GM12878 (cell line): ENCODE measurements around the gene GCA. TPM values are rescaled to one million over a fixed set of nuclear protein-coding genes. Genes with fewer than 3 reads are reported as not detected.

Experiments
- ATAC-seq: fragments of 200-7000 bp; cut with Tn5 transposase; 3 replicates; pipeline ENCODE4 v1.9.1; 2020; ENCODE audit warnings: mild to moderate bottlenecking, moderate library complexity
- BruUV-seq: library from RNA; stranded (reverse); fragments of 400-500 nt; replicated peaks from 2 replicates; lab custom pipeline; 2021; lab: Mats Ljungman, UMichigan
- CTCF ChIA-PET: fragments of 300-600 bp; sonication (Branson Sonifier 250); formaldehyde crosslinking; extraction: SDS; loops from one replicate; lab custom pipeline; 2021; ENCODE audit warnings: inconsistent platforms; lab: Yijun Ruan, JAX
- POLR2A ChIA-PET: fragments of 350-600 bp; formaldehyde crosslinking; extraction: SDS; loops from one replicate; lab custom pipeline; 2021; ENCODE audit warnings: inconsistent platforms; lab: Charles Lee
- RAD21 ChIA-PET: fragments of 300-600 bp; sonication (Branson Sonifier 250); formaldehyde crosslinking; loops from one replicate; lab custom pipeline; 2023; ENCODE audit warnings: antibody characterized with exemption; ENCODE audit not compliant: unreplicated experiment; lab: Charles Lee
- SMC1A ChIA-PET: fragments of 300-600 bp; sonication (Branson Sonifier 250); formaldehyde crosslinking; loops from one replicate; lab custom pipeline; 2023; ENCODE audit not compliant: unreplicated experiment, uncharacterized antibody; lab: Charles Lee
- DNase-seq: peaks from one replicate; pipeline ENCODE4 v3.0.0-alpha.2; 2011; ENCODE audit warnings: low read depth, low spot score
- FAIRE-seq: peaks from 3 replicates; lab custom pipeline; 2011; peaks lifted over from hg19 to GRCh38; lab: Jason Lieb, UNC
- H2AFZ ChIP-seq: 2 replicates; pipeline ENCODE4 v1.6.0; 2011; ENCODE audit warnings: low read depth, low read length, control low read depth; ENCODE audit not compliant: control insufficient read depth
- H3K27ac ChIP-seq: 2 replicates; pipeline ENCODE4 v1.5.1; 2011; ENCODE audit warnings: control low read depth; ENCODE audit not compliant: control insufficient read depth, insufficient read depth
- H3K27me3 ChIP-seq, 2 experiments: replicated peaks in 1 of 2; 2 replicates each; pipeline versions ENCODE4 v1.6.0 to v1.6.1; 2011; ENCODE audit warnings: low read length in 1 of 2; ENCODE audit not compliant: control insufficient read depth in 2 of 2, insufficient read depth in 2 of 2
- H3K36me3 ChIP-seq, 2 experiments: 2 replicates each; pipeline ENCODE4 v1.5.1; 2011; ENCODE audit warnings: low read length in 1 of 2; ENCODE audit not compliant: control insufficient read depth in 2 of 2, insufficient read depth in 2 of 2
- H3K4me1 ChIP-seq: 2 replicates; pipeline ENCODE4 v1.6.1; 2011; ENCODE audit warnings: mild to moderate bottlenecking, low read length, moderate library complexity, mixed read lengths; ENCODE audit not compliant: control insufficient read depth, insufficient read depth
- H3K4me2 ChIP-seq: 2 replicates; pipeline ENCODE4 v1.6.0; 2011; ENCODE audit warnings: control low read depth; ENCODE audit not compliant: control insufficient read depth, insufficient read depth
- H3K4me3 ChIP-seq: fragments of 200-600 bp; sonication (generic); 2 replicates; pipeline ENCODE4 v1.5.1; 2016
- H3K79me2 ChIP-seq: 2 replicates; pipeline ENCODE4 v1.6.0; 2011; ENCODE audit warnings: low read length; ENCODE audit not compliant: control insufficient read depth, insufficient read depth
- H3K9ac ChIP-seq: 2 replicates; pipeline ENCODE4 v1.8.0; 2011; ENCODE audit warnings: low read length, control low read depth, mixed read lengths; ENCODE audit not compliant: control insufficient read depth, insufficient read depth
- H3K9me3 ChIP-seq: replicated peaks from 3 replicates; pipeline ENCODE4 v1.5.1; 2011; ENCODE audit warnings: mild to moderate bottlenecking, low read length; ENCODE audit not compliant: control insufficient read depth, insufficient read depth
- H4K20me1 ChIP-seq: 2 replicates; pipeline ENCODE4 v1.6.0; 2011; ENCODE audit not compliant: control insufficient read depth, insufficient read depth
- BACH1 ChIP-seq: fragments of 450-650 bp; IDR thresholded peaks from 2 replicates; pipeline ENCODE4 v1.6.1; 2017; ENCODE audit warnings: mild to moderate bottlenecking, borderline replicate concordance
- EGR1 ChIP-seq, 2 experiments: IDR thresholded peaks; 1 replicate in 1 of 2; 2 replicates in 1 of 2; pipeline ENCODE4 v1.6.1; 2011 to 2012; ENCODE audit warnings: low read depth in 2 of 2, low read length in 2 of 2, borderline replicate concordance in 1 of 2, mild to moderate bottlenecking in 1 of 2, moderate library complexity in 1 of 2
- EZH2 ChIP-seq: IDR thresholded peaks from 2 replicates; pipeline ENCODE4 v1.6.1; 2012; ENCODE audit warnings: low read depth, mild to moderate bottlenecking, control low read depth, inconsistent platforms, low read length, borderline replicate concordance; ENCODE audit not compliant: control insufficient read depth
- FOS ChIP-seq: IDR thresholded peaks from 3 replicates; pipeline ENCODE4 v1.6.1; 2011; ENCODE audit warnings: borderline replicate concordance; ENCODE audit not compliant: insufficient read length; ENCODE audit errors: extremely low read depth
- GATAD2B ChIP-seq: fragments of 450-650 bp; conservative IDR thresholded peaks from 2 replicates; pipeline ENCODE4 v1.6.1; 2017; ENCODE audit warnings: low read depth, mild to moderate bottlenecking, moderate library complexity
- HCFC1 ChIP-seq: fragments of 150-350 bp; IDR thresholded peaks from 2 replicates; pipeline ENCODE4 v1.6.1; 2014; ENCODE audit warnings: low read length
- HDAC6 ChIP-seq: fragments of 200-600 bp; sonication (generic); IDR thresholded peaks from one replicate; pipeline ENCODE4 v1.8.0; 2017; ENCODE audit warnings: antibody characterized with exemption; ENCODE audit not compliant: unreplicated experiment
- MEF2B ChIP-seq: fragments of 450-650 bp; IDR thresholded peaks from 2 replicates; pipeline ENCODE4 v1.6.1; 2018; ENCODE audit warnings: mild to moderate bottlenecking, moderate library complexity; ENCODE audit not compliant: partially characterized antibody, poor library complexity, severe bottlenecking
- PAX5 ChIP-seq: IDR thresholded peaks from 2 replicates; pipeline ENCODE4 v1.6.1; 2011; ENCODE audit warnings: low read depth, low read length, borderline replicate concordance
- RAD51 ChIP-seq: fragments of 450-650 bp; IDR thresholded peaks from 2 replicates; pipeline ENCODE4 v1.6.1; 2016; ENCODE audit warnings: moderate library complexity, mild to moderate bottlenecking, inconsistent platforms
- SPI1 ChIP-seq: IDR thresholded peaks from 2 replicates; pipeline ENCODE4 v1.6.1; 2011; ENCODE audit warnings: low read depth, mild to moderate bottlenecking, low read length, moderate library complexity, borderline replicate concordance; ENCODE audit not compliant: insufficient read depth
- TCF3 ChIP-seq: IDR thresholded peaks from 2 replicates; pipeline ENCODE4 v1.6.1; 2012; ENCODE audit warnings: low read depth, mild to moderate bottlenecking, low read length, borderline replicate concordance; ENCODE audit not compliant: insufficient read depth
- WGBS: methylation state at CpG from one replicate; pipeline ENCODE4 v1.1.6; 2016; ENCODE audit warnings: low lambda C conversion rate; ENCODE audit not compliant: insufficient replicate concordance, insufficient coverage; ENCODE audit errors: missing lambda C conversion rate; 5-methylcytosine and 5-hydroxymethylcytosine counted together
- in situ Hi-C: fragments of 300-500 bp; cut with MboI; formaldehyde crosslinking; loops from 9 replicates; pipeline ENCODE4 v1.14.3; 2018; ENCODE audit warnings: mixed read lengths
- intact Hi-C: fragments of 100-400 bp; cut with micrococcal nuclease; formaldehyde crosslinking; loops from one replicate; pipeline ENCODE4 v1.14.2; 2022; ENCODE audit not compliant: unreplicated experiment
- polyA plus RNA-seq, 11 experiments: library from polyadenylated mRNA; depleted of rRNA in 4 of 11; unstranded in 6 of 11; stranded (reverse) in 5 of 11; fragments of >200 nt; fragmentation: Nextera tagmentation in 4 of 11; fragmentation: Illumina TruSeq in 1 of 11; extraction: Ambion mirVana in 4 of 11; extraction: Trizol in 1 of 11; gene quantifications; 1 replicate in 1 of 11; 2 replicates in 10 of 11; pipeline versions ENCODE4 v1.2.1 to v1.2.3, GENCODE V29; 2011 to 2016; ENCODE audit warnings: inconsistent platforms in 2 of 11, missing spikeins in 2 of 11, low read depth in 1 of 11
- total RNA-seq, 4 experiments: library from RNA; depleted of rRNA in 3 of 4; stranded (reverse); fragments of >200 nt in 3 of 4; fragmentation: Illumina TruSeq in 1 of 4; extraction: Trizol in 1 of 4; gene quantifications; 2 replicates each; pipeline versions ENCODE4 v1.2.1 to v1.2.3, GENCODE V29; 2013 to 2021
- TF ChIP-seq, protein P1 (sequence below): fragments of 450-650 bp; IDR thresholded peaks from 2 replicates; pipeline ENCODE4 v1.6.1; 2018; ENCODE audit warnings: borderline replicate concordance, mild to moderate bottlenecking; ENCODE audit not compliant: partially characterized antibody

Gene GCA
- total and polyA plus RNA-seq, 10 of the 15 experiments (the other 5 are each of a cell fraction or from before 2014, with no cell fraction given): 20.6 to 81.9 (median 32.0) TPM

GRCh38 chr2:162372818-162373217 lies 28.9 kb downstream of the GCA start (continued):
- TF ChIP-seq PAX5: no peak
- TF ChIP-seq HCFC1: no peak
- no peak for TF ChIP-seq EGR1 (IDR thresholded peaks at IDR 0.05; ENCODE audit: borderline replicate concordance in 1 of 2, low read depth in 2 of 2, low read length in 2 of 2)
- TF ChIP-seq TCF3: no peak
- TF ChIP-seq FOS: no peak
- TF ChIP-seq HDAC6: no peak
- no peak for TF ChIP-seq BACH1
- no peak for TF ChIP-seq EZH2
- TF ChIP-seq MEF2B: no peak
- TF ChIP-seq GATAD2B: no peak
- TF ChIP-seq, all 136 proteins: peak for 0

DNA sequence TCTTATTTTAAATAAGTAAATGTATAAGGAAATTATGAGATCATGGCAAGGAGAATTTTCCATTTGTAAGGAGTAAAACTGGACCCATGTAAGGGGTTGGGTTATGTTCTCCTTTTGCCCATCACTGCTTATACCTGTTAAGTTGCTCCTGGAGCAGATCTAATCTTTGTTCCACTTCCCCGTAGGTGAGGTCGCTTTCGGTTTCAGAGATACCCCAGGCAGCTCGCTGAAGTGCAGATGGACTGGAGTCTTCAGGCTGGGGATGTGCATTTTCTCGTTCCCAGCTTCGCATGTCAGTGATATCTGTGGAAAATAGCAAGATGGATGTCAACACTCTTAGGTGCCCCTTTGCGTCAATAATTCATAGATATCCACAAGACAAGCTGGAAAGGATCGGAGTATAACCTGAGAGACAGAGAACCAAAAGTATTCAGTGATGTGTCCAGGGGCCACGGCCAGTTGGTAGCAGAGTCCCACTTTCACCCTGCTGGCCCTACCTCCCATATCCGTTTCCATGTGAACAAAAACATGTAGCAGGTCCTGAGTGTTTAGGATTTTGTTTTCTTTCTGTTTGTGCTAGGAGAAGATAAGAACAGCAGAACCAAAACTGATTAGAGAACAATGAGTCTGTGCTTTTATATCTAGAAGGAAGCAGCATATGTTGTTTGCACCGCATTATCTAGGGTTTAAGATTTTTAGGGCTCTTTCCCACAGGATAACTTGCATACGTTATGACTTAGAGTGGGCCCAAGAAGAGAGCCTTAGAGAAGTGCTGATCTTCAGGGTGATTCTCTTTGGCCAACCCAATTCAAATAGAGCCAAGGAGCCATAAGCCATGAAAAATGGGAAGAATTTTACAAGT lies 36.0 kb downstream of the GCA start:
- Histone ChIP-seq H3K36me3 (no peaks in the 10 kb centered on the region), H3K27ac (no peak overlapping the region), H3K79me2 (no peaks in the 10 kb centered on the region), H3K9ac (no peak overlapping the region), H3K9me3 (no peaks in the 10 kb centered on the region), H3K4me2 (no peak overlapping the region), H3K4me1 (no peaks in the 10 kb centered on the region), H3K4me3 (no peak overlapping the region), H2AFZ (no peak overlapping the region), H4K20me1 (no peaks in the 10 kb centered on the region), H3K27me3 (no peaks in the 10 kb centered on the region)
- ChIA-PET RAD21 (no interaction called here), SMC1A (no interaction called here), CTCF (no interaction called here), POLR2A (no interaction called here)
- TF ChIP-seq SPI1: peak; percentile 15; the same call in 1 of the 2 replicates
- TF ChIP-seq RAD51: no peak
- TF ChIP-seq, protein P1, sequence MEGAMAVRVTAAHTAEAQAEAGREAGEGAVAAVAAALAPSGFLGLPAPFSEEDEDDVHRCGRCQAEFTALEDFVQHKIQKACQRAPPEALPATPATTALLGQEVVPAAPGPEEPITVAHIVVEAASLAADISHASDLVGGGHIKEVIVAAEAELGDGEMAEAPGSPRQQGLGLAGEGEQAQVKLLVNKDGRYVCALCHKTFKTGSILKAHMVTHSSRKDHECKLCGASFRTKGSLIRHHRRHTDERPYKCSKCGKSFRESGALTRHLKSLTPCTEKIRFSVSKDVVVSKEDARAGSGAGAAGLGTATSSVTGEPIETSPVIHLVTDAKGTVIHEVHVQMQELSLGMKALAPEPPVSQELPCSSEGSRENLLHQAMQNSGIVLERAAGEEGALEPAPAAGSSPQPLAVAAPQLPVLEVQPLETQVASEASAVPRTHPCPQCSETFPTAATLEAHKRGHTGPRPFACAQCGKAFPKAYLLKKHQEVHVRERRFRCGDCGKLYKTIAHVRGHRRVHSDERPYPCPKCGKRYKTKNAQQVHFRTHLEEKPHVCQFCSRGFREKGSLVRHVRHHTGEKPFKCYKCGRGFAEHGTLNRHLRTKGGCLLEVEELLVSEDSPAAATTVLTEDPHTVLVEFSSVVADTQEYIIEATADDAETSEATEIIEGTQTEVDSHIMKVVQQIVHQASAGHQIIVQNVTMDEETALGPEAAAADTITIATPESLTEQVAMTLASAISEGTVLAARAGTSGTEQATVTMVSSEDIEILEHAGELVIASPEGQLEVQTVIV: no peak
- peak; percentile 65 for ATAC-seq
- no peak for DNase-seq
- in situ Hi-C loops: no loop called here
- no TSS peak for BruUV-seq
- FAIRE-seq: no peak
- WGBS: 54% methylated on average over 12 of the region's 12 CpGs
- intact Hi-C loops: no loop called here
